Endothelial cell of umbilical vein (primary cell): ENCODE measurements around the gene ACE. TPM values are rescaled to one million over a fixed set of nuclear protein-coding genes. Genes with fewer than 3 reads are reported as not detected.

Experiments used
- BruUV-seq: library from RNA; stranded (reverse); fragments of 400-500 nt; replicated peaks from 2 replicates; lab custom pipeline; 2021; lab: Mats Ljungman, UMichigan
- CTCF ChIA-PET: fragments of 300-600, 350-600 bp; sonication (Branson Sonifier 250); formaldehyde crosslinking; loops from one replicate; lab custom pipeline; 2021; ENCODE audit warnings: antibody characterized with exemption, inconsistent platforms; lab: Charles Lee
- POLR2A ChIA-PET: fragments of 300-600, 350-600 bp; sonication (Branson Sonifier 250); formaldehyde crosslinking; loops from one replicate; lab custom pipeline; 2021; ENCODE audit warnings: antibody characterized with exemption, inconsistent platforms; lab: Charles Lee
- DNase-seq: peaks from one replicate; pipeline ENCODE4 v3.0.0-alpha.2; 2011; ENCODE audit warnings: low read depth, low spot score
- FAIRE-seq: peaks from 2 replicates; lab custom pipeline; 2011; peaks lifted over from hg19 to GRCh38; lab: Jason Lieb, UNC
- H2AFZ ChIP-seq: 2 replicates; pipeline ENCODE4 v1.6.0; 2012; ENCODE audit warnings: low read depth, low read length, control low read depth, inconsistent platforms
- H3K27ac ChIP-seq: 2 replicates; pipeline ENCODE4 v1.5.1; 2011; ENCODE audit warnings: low read depth, mild to moderate bottlenecking, control low read depth, low read length, moderate library complexity; ENCODE audit not compliant: insufficient read depth
- H3K27me3 ChIP-seq, 2 experiments: 2 replicates each; pipeline versions ENCODE4 v1.6.0 to v1.6.1; 2011; ENCODE audit warnings: low read length in 2 of 2, mixed read lengths in 1 of 2; ENCODE audit not compliant: control insufficient read depth in 2 of 2, insufficient read depth in 2 of 2
- H3K36me3 ChIP-seq, 2 experiments: 2 replicates in 1 of 2; 3 replicates in 1 of 2; pipeline ENCODE4 v1.5.1; 2011; ENCODE audit warnings: low read length in 2 of 2, mild to moderate bottlenecking in 1 of 2, moderate library complexity in 1 of 2; ENCODE audit not compliant: control insufficient read depth in 2 of 2, insufficient read depth in 2 of 2; ENCODE audit errors: extremely low read depth in 1 of 2
- H3K4me1 ChIP-seq: 3 replicates; pipeline ENCODE4 v1.5.1; 2011; ENCODE audit warnings: mild to moderate bottlenecking, low read length; ENCODE audit not compliant: control insufficient read depth, insufficient read depth; ENCODE audit errors: extremely low read depth
- H3K4me2 ChIP-seq: 2 replicates; pipeline ENCODE4 v1.6.1; 2011; ENCODE audit warnings: low read length, control low read depth, mixed read lengths; ENCODE audit not compliant: insufficient read depth
- H3K4me3 ChIP-seq, 3 experiments: fragments of 200-600 bp in 1 of 3; sonication (generic), shearing (Covaris generic) in 1 of 3; replicated peaks in 1 of 3; 2 replicates each; pipeline ENCODE4 v1.5.1; 2011 to 2016; ENCODE audit warnings: control low read depth in 3 of 3, low read length in 3 of 3, mild to moderate bottlenecking in 2 of 3, inconsistent platforms in 1 of 3, low read depth in 1 of 3, moderate library complexity in 1 of 3; ENCODE audit not compliant: insufficient read depth in 1 of 3
- H3K79me2 ChIP-seq: 2 replicates; pipeline ENCODE4 v1.6.0; 2012; ENCODE audit warnings: low read length, inconsistent platforms; ENCODE audit not compliant: control insufficient read depth, insufficient read depth
- H3K9ac ChIP-seq: replicated peaks from 2 replicates; pipeline ENCODE3; 2011; ENCODE audit warnings: low read length, control low read depth; ENCODE audit not compliant: insufficient read depth; ENCODE audit errors: extremely low read depth
- H3K9me1 ChIP-seq: replicated peaks from 3 replicates; pipeline ENCODE4 v1.6.0; 2011; ENCODE audit warnings: mild to moderate bottlenecking, low read length; ENCODE audit not compliant: control insufficient read depth, insufficient read depth; ENCODE audit errors: extremely low read depth
- H3K9me3 ChIP-seq: replicated peaks from 2 replicates; pipeline ENCODE4 v1.5.1; 2012; ENCODE audit warnings: low read length, inconsistent platforms; ENCODE audit not compliant: control insufficient read depth, insufficient read depth
- H4K20me1 ChIP-seq: replicated peaks from 2 replicates; pipeline ENCODE3; 2011; ENCODE audit warnings: mild to moderate bottlenecking, low read length; ENCODE audit not compliant: control insufficient read depth, insufficient read depth; ENCODE audit errors: extremely low read depth
- CTCF ChIP-seq, 2 donors: IDR thresholded peaks; 1 replicate in 1 of 2; 2 replicates in 1 of 2; pipeline ENCODE4 v1.5.1; 2011; ENCODE audit warnings: low read length in 2 of 2, mild to moderate bottlenecking in 2 of 2, moderate library complexity in 2 of 2, control low read depth in 1 of 2, inconsistent platforms in 1 of 2, low read depth in 1 of 2; ENCODE audit not compliant: insufficient read depth in 1 of 2; ENCODE audit errors: extremely low read depth in 1 of 2
- EZH2 ChIP-seq: IDR thresholded peaks from 2 replicates; pipeline ENCODE4 v1.6.1; 2012; ENCODE audit warnings: borderline replicate concordance, low read depth, mild to moderate bottlenecking, moderate library complexity, low read length, inconsistent platforms; ENCODE audit not compliant: severe bottlenecking
- FOS ChIP-seq: IDR thresholded peaks from 2 replicates; pipeline ENCODE4 v1.6.1; 2011; ENCODE audit warnings: mild to moderate bottlenecking, low read length, moderate library complexity, borderline replicate concordance; ENCODE audit not compliant: insufficient read depth
- GATA2 ChIP-seq: IDR thresholded peaks from 2 replicates; pipeline ENCODE4 v1.7.0; 2011; ENCODE audit warnings: low read depth, mild to moderate bottlenecking, moderate library complexity, mixed read lengths, low read length; ENCODE audit not compliant: insufficient read length, insufficient read depth
- JUN ChIP-seq: IDR thresholded peaks from 2 replicates; pipeline ENCODE4 v1.6.1; 2011; ENCODE audit warnings: borderline replicate concordance, low read depth; ENCODE audit not compliant: insufficient read length, insufficient read depth
- MAX ChIP-seq: IDR thresholded peaks from 2 replicates; pipeline ENCODE4 v1.6.1; 2011; ENCODE audit not compliant: insufficient read depth, insufficient read length
- MYC ChIP-seq: IDR thresholded peaks from one replicate; pipeline ENCODE4 v1.6.1; 2011; ENCODE audit warnings: mild to moderate bottlenecking, low read depth, low read length
- POLR2A ChIP-seq: IDR thresholded peaks from 2 replicates; pipeline ENCODE4 v1.6.1; 2012; ENCODE audit warnings: low read depth, mild to moderate bottlenecking, control low read depth, low read length
- POLR2AphosphoS5 ChIP-seq: IDR thresholded peaks from 2 replicates; pipeline ENCODE4 v1.6.1; 2012; ENCODE audit warnings: low read depth, mild to moderate bottlenecking, control low read depth, low read length, moderate library complexity; ENCODE audit not compliant: insufficient read depth
- dilution Hi-C: fragments of 300-500 bp; cut with MboI; formaldehyde crosslinking; loops from one replicate; pipeline ENCODE4 v1.15.0; 2019; ENCODE audit warnings: low sequenced_read_pairs; ENCODE audit not compliant: extremely low pct_ligation_motif_present
- intact Hi-C: fragments of 100-400 bp; cut with micrococcal nuclease; formaldehyde crosslinking; loops from one replicate; pipeline ENCODE4 v1.10.0; 2022
- polyA plus RNA-seq, 4 experiments: library from polyadenylated mRNA; depleted of rRNA in 3 of 4; stranded (reverse) in 3 of 4; unstranded in 1 of 4; fragments of >200 nt; gene quantifications; 2 replicates each; pipeline versions ENCODE4 v1.2.1 to v1.2.3, GENCODE V29; 2011 to 2012; ENCODE audit warnings: missing spikeins in 1 of 4
- total RNA-seq: library from RNA; stranded (reverse); gene quantifications from 2 replicates; pipeline ENCODE4 v1.2.3, GENCODE V29; 2021

Gene ACE
- total and polyA plus RNA-seq, 2 donors (not counting 3 experiments of a cell fraction or from before 2014, with no cell fraction given), result 63.4 to 207 TPM

- ChIA-PET CTCF (interaction anchor here (0.8 to 2.4 kb wide), 4 partner anchors 11 to 65 kb away, joined by 3 to 9 read pairs (median 8); no protein-coding TSS in a partner anchor), POLR2A (no interaction called here)
- Histone ChIP-seq H3K9ac (no peak overlapping the region), H4K20me1 (no peaks in the 10 kb centered on the region), H3K4me3 (no peak overlapping the region), H2AFZ (no peak overlapping the region), H3K79me2 (no peaks in the 10 kb centered on the region), H3K36me3 (peaks cover 0 to 44% of the 10 kb centered on the region in 2 experiments), H3K9me3 (no peaks in the 10 kb centered on the region), H3K4me2 (no peak overlapping the region), H3K4me1 (no peaks in the 10 kb centered on the region), H3K27me3 (no peaks in the 10 kb centered on the region), H3K9me1 (no peaks in the 10 kb centered on the region), H3K27ac (no peak overlapping the region)
- FAIRE-seq, result no peak
- dilution Hi-C loops, result no loop called here
- intact Hi-C loops, result no loop called here
- TF ChIP-seq CTCF (IDR thresholded peaks at IDR 0.05; ENCODE audit: extremely low read depth in 1 of 2, insufficient read depth in 1 of 2, low read depth in 1 of 2, low read length in 2 of 2) (no peak), MAX (no peak)
- no peak for DNase-seq
- BruUV-seq, result no TSS peak
Observed at GRCh38 chr17:63490858-63491400, 14.1 kb downstream of the ACE start.

- DNase-seq (no peak), FAIRE-seq (no peak)
- no TSS peak for BruUV-seq
- Histone ChIP-seq H3K4me1 (no peaks in the 10 kb centered on the region), H2AFZ (no peak overlapping the region), H3K36me3 (peaks cover 0 to 40% of the 10 kb centered on the region in 2 experiments), H3K79me2 (no peaks in the 10 kb centered on the region), H3K9me1 (no peaks in the 10 kb centered on the region), H4K20me1 (no peaks in the 10 kb centered on the region), H3K4me2 (no peak overlapping the region), H3K27me3 (no peaks in the 10 kb centered on the region), H3K9me3 (no peaks in the 10 kb centered on the region), H3K27ac (no peak overlapping the region), H3K9ac (no peak overlapping the region), H3K4me3 (no peak overlapping the region)
- no peak for TF ChIP-seq GATA2
- no peak for TF ChIP-seq MYC
- no peak for TF ChIP-seq POLR2AphosphoS5
- no peak for TF ChIP-seq EZH2
- no peak for TF ChIP-seq JUN
- TF ChIP-seq POLR2A, result no peak
- no peak for TF ChIP-seq MAX
- TF ChIP-seq FOS, result no peak
- no peak for TF ChIP-seq CTCF (IDR thresholded peaks at IDR 0.05; ENCODE audit: extremely low read depth in 1 of 2, insufficient read depth in 1 of 2, low read depth in 1 of 2, low read length in 2 of 2)
- intact Hi-C loops (no loop called here), dilution Hi-C loops (no loop called here)
- POLR2A ChIA-PET, result no interaction called here
- CTCF ChIA-PET, result interaction anchor here (0.8 to 2.4 kb wide), 3 partner anchors 12 to 66 kb away, joined by 3 to 9 read pairs (median 7); no protein-coding TSS in a partner anchor
Observed at GRCh38 chr17:63491413-63491812, 14.6 kb downstream of the ACE start.
